HG03039 (cell line): ENCODE measurements around the gene VAMP1.
"Not testable (repeated sequence)": the region's sequence is repeated elsewhere in the genome, so short reads cannot be mapped to it uniquely, and the experiment has no call there.

Source experiments
- ATAC-seq: cut with Tn5 transposase; IDR thresholded peaks from one replicate; pipeline ENCODE4 v1.9.1; 2021; ENCODE audit warnings: mild to moderate bottlenecking, moderate library complexity; ENCODE audit not compliant: unreplicated experiment

Gene VAMP1

GRCh38 chr12:6471989-6472360 is 1.5 kb upstream of the VAMP1 start:
- ATAC-seq = no peak

GRCh38 chr12:6469609-6470374 is 685 bp downstream of the VAMP1 start:
- no peak for ATAC-seq

- no peak for ATAC-seq
These were observed 1.4 kb downstream of the VAMP1 start for GRCh38 chr12:6469092-6469491.

GRCh38 chr12:6468283-6468575 is 2.2 kb downstream of the VAMP1 start:
- no peak for ATAC-seq

- not testable (repeated sequence) for ATAC-seq
These were observed 2.8 kb downstream of the VAMP1 start for GRCh38 chr12:6467571-6468282.

- not testable (repeated sequence) for ATAC-seq
These were observed 3.7 kb downstream of the VAMP1 start for GRCh38 chr12:6466751-6467150.

GRCh38 chr12:6466184-6466573 is 4.3 kb downstream of the VAMP1 start:
- no peak for ATAC-seq

GRCh38 chr12:6465467-6466183 is 4.9 kb downstream of the VAMP1 start:
- ATAC-seq = no peak

GRCh38 chr12:6464531-6464930 is 5.9 kb downstream of the VAMP1 start:
- no peak for ATAC-seq

GRCh38 chr12:6463858-6464257 is 6.6 kb downstream of the VAMP1 start:
- no peak for ATAC-seq

GRCh38 chr12:6463216-6463615 is 7.3 kb downstream of the VAMP1 start:
- no peak for ATAC-seq

GRCh38 chr12:6462234-6462995 is 8.1 kb downstream of the VAMP1 start:
- no peak for ATAC-seq

- peak; percentile 75 for ATAC-seq
These were observed 8.9 kb downstream of the VAMP1 start for GRCh38 chr12:6461401-6462233.

GRCh38 chr12:6460751-6461371 is 9.6 kb downstream of the VAMP1 start:
- ATAC-seq = no peak

- no peak for ATAC-seq
These were observed 11.5 kb downstream of the VAMP1 start for GRCh38 chr12:6459004-6459337.

- ATAC-seq = no peak
These were observed 12.0 kb downstream of the VAMP1 start for GRCh38 chr12:6458281-6459003.

- no peak for ATAC-seq
These were observed 13.1 kb downstream of the VAMP1 start for GRCh38 chr12:6457220-6457945.

- ATAC-seq = no peak
These were observed 17.4 kb downstream of the VAMP1 start for GRCh38 chr12:6452944-6453630.
